Endodermal cell (in vitro differentiated cells): Measurements from ENCODE around the gene SLC13A5. TPM values are rescaled to one million over a fixed set of nuclear protein-coding genes. Genes with fewer than 3 reads are reported as not detected.

Experiments
- DNase-seq: peaks from one replicate; pipeline ENCODE4 v3.0.0-alpha.2; 2017
- H3K27ac ChIP-seq: 2 replicates; pipeline ENCODE4 v1.5.1; 2013; ENCODE audit warnings: mild to moderate bottlenecking, low read depth, low read length, moderate library complexity
- H3K27me3 ChIP-seq: 2 replicates; pipeline ENCODE4 v1.6.1; 2013; ENCODE audit warnings: mild to moderate bottlenecking, low read length, moderate library complexity; ENCODE audit not compliant: insufficient read depth, control insufficient read depth, poor library complexity, severe bottlenecking
- H3K36me3 ChIP-seq: 2 replicates; pipeline ENCODE4 v1.7.0; 2013; ENCODE audit warnings: mild to moderate bottlenecking, low read length, moderate library complexity; ENCODE audit not compliant: control insufficient read depth, insufficient read depth
- H3K4me1 ChIP-seq: one replicate; pipeline ENCODE4 v1.7.0; 2013; ENCODE audit warnings: low read length; ENCODE audit not compliant: control insufficient read depth, insufficient read depth
- H3K4me3 ChIP-seq: 2 replicates; pipeline ENCODE4 v1.5.1; 2013; ENCODE audit warnings: mild to moderate bottlenecking, low read length, moderate library complexity
- H3K9ac ChIP-seq: 2 replicates; pipeline ENCODE4 v1.6.1; 2013; ENCODE audit warnings: mild to moderate bottlenecking, low read length, moderate library complexity; ENCODE audit not compliant: poor library complexity, severe bottlenecking; ENCODE audit errors: extremely low read depth
- H3K9me3 ChIP-seq: 2 replicates; pipeline ENCODE4 v1.6.1; 2013; ENCODE audit warnings: mild to moderate bottlenecking, low read length, moderate library complexity; ENCODE audit not compliant: control insufficient read depth
- H3K27ac Mint-ChIP-seq: 2 replicates; pipeline ENCODE4 v1.8.0; 2020; ENCODE audit warnings: mixed read lengths
- H3K27me3 Mint-ChIP-seq: 2 replicates; pipeline ENCODE4 v1.8.0; 2021; ENCODE audit warnings: mild to moderate bottlenecking, mixed read lengths; ENCODE audit not compliant: insufficient read depth
- H3K36me3 Mint-ChIP-seq: 2 replicates; pipeline ENCODE4 v1.8.0; 2020; ENCODE audit warnings: low read depth, mixed read lengths
- H3K4me1 Mint-ChIP-seq: 2 replicates; pipeline ENCODE4 v1.8.0; 2020; ENCODE audit warnings: mixed read lengths
- H3K4me3 Mint-ChIP-seq: 2 replicates; pipeline ENCODE4 v1.8.0; 2020; ENCODE audit warnings: mild to moderate bottlenecking, moderate library complexity, mixed read lengths
- H3K9me3 Mint-ChIP-seq: 2 replicates; pipeline ENCODE4 v1.8.0; 2020; ENCODE audit warnings: mild to moderate bottlenecking, mixed read lengths
- CTCF ChIP-seq: fragments of 200-600 bp; sonication (generic); conservative IDR thresholded peaks from 2 replicates; pipeline ENCODE4 v1.5.0; 2021; ENCODE audit warnings: antibody characterized with exemption, mild to moderate bottlenecking
- WGBS, 2 experiments: methylation state at CpG; one replicate each; pipeline versions ENCODE4 v1.1.5 to v1.1.7; 2013; ENCODE audit warnings: missing lambda C conversion rate in 2 of 2, mixed read lengths in 1 of 2; ENCODE audit not compliant: insufficient coverage in 1 of 2, insufficient read length in 1 of 2; 5-methylcytosine and 5-hydroxymethylcytosine counted together
- total RNA-seq, 2 donors: library from RNA; stranded (reverse); fragmentation: NEBNext Ultra II Directional in 1 of 2; extraction: Animal tissue kit (Norgen Biotek cat#: 25700) in 1 of 2; gene quantifications; 2 replicates in 1 of 2; 3 replicates in 1 of 2; pipeline ENCODE4 v1.2.1, GENCODE V29; 2021

SLC13A5 gene
- total RNA-seq, 2 donors from 2014 or later = 3.9 to 8.4 TPM

- peak overlapping the region; percentile 81 for H3K4me3 ChIP-seq
- H3K4me3 Mint-ChIP-seq = peak overlapping the region; percentile 73
- H3K27ac ChIP-seq = no peak overlapping the region
Observed at GRCh38 chr17:6712058-6712853, 913 bp downstream of the SLC13A5 start.

GRCh38 chr17:6711681-6712057 is 1.5 kb downstream of the SLC13A5 start:
- no peak overlapping the region for H3K9ac ChIP-seq
- H3K27ac ChIP-seq = no peak overlapping the region
- Mint-ChIP-seq H3K27me3 (peaks cover 46% of the 10 kb centered on the region), H3K4me3 (no peak overlapping the region), H3K27ac (no peak overlapping the region), H3K9me3 (peaks cover 17% of the 10 kb centered on the region), H3K36me3 (no peaks in the 10 kb centered on the region), H3K4me1 (peaks cover 9% of the 10 kb centered on the region)
- H3K27me3 ChIP-seq = peaks cover 24% of the 10 kb centered on the region
- no peaks in the 10 kb centered on the region for H3K4me1 ChIP-seq
- TF ChIP-seq CTCF = no peak
- no peaks in the 10 kb centered on the region for H3K36me3 ChIP-seq
- peaks cover 2% of the 10 kb centered on the region for H3K9me3 ChIP-seq
- DNase-seq = no peak
- H3K4me3 ChIP-seq = no peak overlapping the region
- 92 to 100% methylated on average over 2 of the region's 2 CpGs for WGBS, 2 experiments

More at GRCh38 chr17:6712058-6712853, 913 bp downstream of the SLC13A5 start:
- Mint-ChIP-seq H3K4me1 (peaks cover 9% of the 10 kb centered on the region), H3K9me3 (peaks cover 20% of the 10 kb centered on the region), H3K36me3 (peaks cover 2% of the 10 kb centered on the region), H3K27ac (peak overlapping the region; percentile 26), H3K27me3 (peaks cover 44% of the 10 kb centered on the region)
- H3K4me1 ChIP-seq = no peaks in the 10 kb centered on the region
- peaks cover 24% of the 10 kb centered on the region for H3K27me3 ChIP-seq
- WGBS, 2 experiments = 49 to 57% methylated on average over 5 to 11 of the region's 11 CpGs
- no peak overlapping the region for H3K9ac ChIP-seq
- peak; percentile 94 for DNase-seq
- no peaks in the 10 kb centered on the region for H3K36me3 ChIP-seq
- peaks cover 4% of the 10 kb centered on the region for H3K9me3 ChIP-seq
- TF ChIP-seq CTCF = peak; percentile 51

GRCh38 chr17:6711081-6711674 is 2.0 kb downstream of the SLC13A5 start:
- no peaks in the 10 kb centered on the region for H3K36me3 Mint-ChIP-seq
- H3K9me3 Mint-ChIP-seq = peaks cover 12% of the 10 kb centered on the region
- peaks cover 11% of the 10 kb centered on the region for H3K4me1 Mint-ChIP-seq
- Histone ChIP-seq H3K36me3 (no peaks in the 10 kb centered on the region), H3K4me3 (no peak overlapping the region), H3K27ac (no peak overlapping the region), H3K27me3 (peaks cover 24% of the 10 kb centered on the region), H3K9ac (no peak overlapping the region), H3K9me3 (no peaks in the 10 kb centered on the region), H3K4me1 (no peaks in the 10 kb centered on the region)
- peaks cover 45% of the 10 kb centered on the region for H3K27me3 Mint-ChIP-seq
- peak; percentile 47 for DNase-seq
- no peak overlapping the region for H3K27ac Mint-ChIP-seq
- WGBS, 2 experiments = 83 to 89% methylated on average over 1 to 7 of the region's 7 CpGs
- H3K4me3 Mint-ChIP-seq = no peak overlapping the region
- no peak for TF ChIP-seq CTCF
